ENCODE results near the gene FOCAD. TPM values are rescaled to one million over a fixed set of nuclear protein-coding genes. Genes with fewer than 3 reads are reported as not detected.

FOCAD gene
- total and polyA plus RNA-seq, 2 of the 8 experiments (the other 6 are each of a cell fraction or from before 2014, with no cell fraction given): 22.0 to 38.4 TPM

DNA sequence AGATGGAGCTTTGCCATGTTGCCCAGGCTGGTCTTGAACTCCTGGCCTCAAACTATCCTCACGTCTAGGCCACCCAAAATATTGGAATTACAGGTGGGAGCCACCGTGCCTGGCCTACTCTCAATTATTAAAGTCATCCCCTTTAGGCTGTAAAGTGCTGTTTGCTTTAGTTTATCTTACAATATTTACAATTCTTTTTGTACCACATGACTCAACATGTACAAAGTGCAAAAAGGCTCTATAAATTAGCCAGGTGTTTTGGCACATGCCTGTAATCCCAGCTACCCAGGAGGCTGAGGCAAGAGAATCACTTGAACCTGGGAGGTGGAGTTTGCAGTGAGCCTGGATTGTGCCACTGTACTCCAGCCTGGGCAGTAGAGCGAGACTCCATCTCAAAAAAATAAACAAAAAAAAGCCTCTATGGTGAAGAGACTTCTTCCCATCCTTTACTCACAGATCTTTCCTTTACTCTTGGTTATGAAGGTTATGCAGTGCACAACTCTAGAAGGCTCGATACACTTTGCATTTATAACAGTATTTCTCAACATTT lies 33.2 kb upstream of the FOCAD start (continued):
- TF ChIP-seq, protein P1, sequence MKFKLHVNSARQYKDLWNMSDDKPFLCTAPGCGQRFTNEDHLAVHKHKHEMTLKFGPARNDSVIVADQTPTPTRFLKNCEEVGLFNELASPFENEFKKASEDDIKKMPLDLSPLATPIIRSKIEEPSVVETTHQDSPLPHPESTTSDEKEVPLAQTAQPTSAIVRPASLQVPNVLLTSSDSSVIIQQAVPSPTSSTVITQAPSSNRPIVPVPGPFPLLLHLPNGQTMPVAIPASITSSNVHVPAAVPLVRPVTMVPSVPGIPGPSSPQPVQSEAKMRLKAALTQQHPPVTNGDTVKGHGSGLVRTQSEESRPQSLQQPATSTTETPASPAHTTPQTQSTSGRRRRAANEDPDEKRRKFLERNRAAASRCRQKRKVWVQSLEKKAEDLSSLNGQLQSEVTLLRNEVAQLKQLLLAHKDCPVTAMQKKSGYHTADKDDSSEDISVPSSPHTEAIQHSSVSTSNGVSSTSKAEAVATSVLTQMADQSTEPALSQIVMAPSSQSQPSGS (IDR thresholded peaks at IDR 0.05; ENCODE audit: low read length): no peak
- TF ChIP-seq RNF2 (IDR thresholded peaks at IDR 0.05; ENCODE audit: borderline replicate concordance, low read depth, low read length, missing control alignments, poor library complexity, severe bottlenecking) (no peak), NANOG (IDR thresholded peaks at IDR 0.05; ENCODE audit: insufficient read depth, low read depth, low read length, poor library complexity, severe bottlenecking) (no peak), EZH2 (IDR thresholded peaks at IDR 0.05; ENCODE audit: low read depth, low read length, severe bottlenecking) (no peak), EP300 (IDR thresholded peaks at IDR 0.05; ENCODE audit: borderline replicate concordance in 1 of 2, low read depth in 2 of 2, low read length in 2 of 2) (no peak)

Measured in H1 (cell line).